Colonic mucosa (tissue), 4 donors: Measurements from ENCODE around the gene PRKCA. TPM values are rescaled to one million over a fixed set of nuclear protein-coding genes. Genes with fewer than 3 reads are reported as not detected.
A peak's percentile ranks its signal among the peaks of the same experiment; 100 is the strongest.

Source experiments
- DNase-seq: peaks from one replicate; pipeline ENCODE4 v3.0.0-alpha.2; 2020
- H3K27ac ChIP-seq: fragments of 200-600 bp; one replicate; pipeline ENCODE4 v1.8.0; 2021
- H3K27me3 ChIP-seq: fragments of 200-600 bp; one replicate; pipeline ENCODE4 v1.8.0; 2021
- H3K36me3 ChIP-seq: fragments of 200-600 bp; one replicate; pipeline ENCODE4 v1.8.0; 2021
- H3K4me1 ChIP-seq: fragments of 200-600 bp; one replicate; pipeline ENCODE4 v1.8.0; 2021; ENCODE audit warnings: mild to moderate bottlenecking
- H3K4me3 ChIP-seq: fragments of 200-600 bp; one replicate; pipeline ENCODE4 v1.8.0; 2021
- H3K9ac ChIP-seq, 2 donors: one replicate each; pipeline ENCODE4 v1.7.0; 2013; ENCODE audit warnings: control low read depth in 2 of 2, low read depth in 2 of 2, low read length in 2 of 2
- H3K9me3 ChIP-seq: fragments of 200-600 bp; one replicate; pipeline ENCODE4 v1.8.0; 2021
- CTCF ChIP-seq: fragments of 200-600 bp; IDR thresholded peaks from one replicate; pipeline ENCODE4 v1.8.0; 2022; ENCODE audit warnings: antibody characterized with exemption, mild to moderate bottlenecking
- intact Hi-C: fragments of 100-400 bp; cut with DNase I; formaldehyde crosslinking; loops from one replicate; pipeline ENCODE4 v1.14.1; 2022
- total RNA-seq, 2 donors: library from RNA; stranded (reverse); fragmentation: NEBNext Ultra II Directional in 1 of 2; extraction: Animal tissue kit (Norgen Biotek cat#: 25700) in 1 of 2; gene quantifications; one replicate each; pipeline ENCODE4 v1.2.1, GENCODE V29; 2021
- donor health status: healthy.
- donor health status: DM: no; HTN: no; CAD: no.
- donor health status: DM: no; HTN: no; CAD: no.

PRKCA gene
- total RNA-seq, 2 donors from 2014 or later = 40.0 to 41.8 TPM

DNA sequence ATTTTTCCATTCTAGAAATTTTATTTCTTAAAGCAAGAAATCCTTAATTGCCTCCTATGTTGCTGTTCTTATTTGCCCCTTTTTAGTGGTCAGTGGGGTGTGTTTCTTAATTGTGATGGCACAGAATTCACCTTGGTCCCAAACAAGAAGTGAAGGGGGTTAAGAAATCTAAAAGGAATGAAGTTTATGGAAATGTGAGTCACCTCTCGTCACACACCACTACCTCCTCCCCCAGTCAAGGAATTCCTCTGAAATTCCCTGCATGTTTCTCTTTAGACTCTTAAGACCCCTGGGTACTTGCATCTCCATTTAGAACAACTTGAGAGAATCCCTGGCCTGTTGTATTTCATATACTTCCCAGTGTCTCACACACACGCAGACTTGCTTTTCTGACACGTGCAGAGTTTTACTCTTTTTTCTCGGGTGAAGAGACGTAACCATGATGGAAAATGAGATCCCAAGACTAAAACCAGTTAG, 247.4 kb downstream of the PRKCA start:
- DNase-seq = no peak
- Histone ChIP-seq H3K4me1 (peaks cover 15% of the 10 kb centered on the region), H3K36me3 (no peaks in the 10 kb centered on the region), H3K9ac (no peak overlapping the region), H3K27ac (no peak overlapping the region), H3K9me3 (no peaks in the 10 kb centered on the region), H3K27me3 (no peaks in the 10 kb centered on the region), H3K4me3 (no peak overlapping the region)
- no peak for TF ChIP-seq CTCF
- intact Hi-C loops = no loop called here

DNA sequence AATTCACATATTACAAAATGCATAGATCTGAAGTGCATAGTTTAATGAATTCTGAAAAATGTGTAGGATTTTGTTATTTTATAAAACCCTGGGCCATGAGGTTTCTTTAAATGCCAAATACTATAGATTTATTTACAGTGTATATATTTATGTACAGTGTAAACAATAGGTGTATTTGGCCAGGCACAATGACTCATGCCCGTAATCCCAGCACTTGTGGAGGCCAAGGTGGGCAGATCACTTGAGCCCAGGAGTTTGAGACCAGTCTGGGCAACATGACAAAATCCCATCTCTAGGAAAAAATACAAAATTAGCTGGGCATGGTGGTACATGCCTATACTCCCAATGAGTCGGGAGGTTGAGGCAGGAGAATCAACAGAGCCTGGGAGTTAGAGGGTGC, 249.4 kb downstream of the PRKCA start:
- intact Hi-C loops = no loop called here
- no peak for TF ChIP-seq CTCF
- H3K9me3 ChIP-seq = no peaks in the 10 kb centered on the region
- H3K4me1 ChIP-seq = peaks cover 15% of the 10 kb centered on the region
- H3K4me3 ChIP-seq = no peak overlapping the region
- no peak for DNase-seq
- H3K36me3 ChIP-seq = no peaks in the 10 kb centered on the region
- H3K27ac ChIP-seq = peak overlapping the region; percentile 10
- no peaks in the 10 kb centered on the region for H3K27me3 ChIP-seq
- H3K9ac ChIP-seq = no peak overlapping the region

GRCh38 chr17:66552371-66552770, 250.0 kb downstream of the PRKCA start:
- Histone ChIP-seq H3K9me3 (no peaks in the 10 kb centered on the region), H3K4me1 (peaks cover 10% of the 10 kb centered on the region), H3K9ac (no peak overlapping the region), H3K36me3 (no peaks in the 10 kb centered on the region), H3K27ac (peak overlapping the region; percentile 10), H3K27me3 (no peaks in the 10 kb centered on the region), H3K4me3 (no peak overlapping the region)
- no peak for TF ChIP-seq CTCF
- DNase-seq = peak; percentile 44
- intact Hi-C loops = no loop called here

- Histone ChIP-seq H3K9me3 (no peaks in the 10 kb centered on the region), H3K27me3 (no peaks in the 10 kb centered on the region), H3K4me1 (no peaks in the 10 kb centered on the region), H3K9ac (no peak overlapping the region), H3K27ac (no peak overlapping the region), H3K36me3 (no peaks in the 10 kb centered on the region), H3K4me3 (no peak overlapping the region)
- TF ChIP-seq CTCF = no peak
- intact Hi-C loops = no loop called here
- no peak for DNase-seq
These were observed 253.2 kb downstream of the PRKCA start for GRCh38 chr17:66555605-66556004.

DNA sequence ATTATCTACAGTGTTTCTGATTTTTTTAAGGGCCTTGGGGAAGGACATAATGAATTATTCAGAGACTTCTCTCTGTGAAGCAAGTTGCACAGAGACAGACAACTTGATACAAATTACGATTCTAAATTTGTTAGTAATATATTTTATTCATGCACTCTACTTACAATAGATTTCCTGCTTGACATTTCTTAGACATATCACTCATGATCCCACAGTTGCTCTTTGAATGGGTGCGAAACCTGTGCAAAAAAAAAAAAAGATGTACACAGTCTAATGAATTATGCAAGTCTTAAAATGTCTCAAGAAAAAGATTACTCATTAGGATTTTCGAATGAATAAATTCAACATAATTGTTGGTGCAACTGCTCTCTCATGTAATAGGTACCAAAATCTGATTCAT, 254.8 kb downstream of the PRKCA start:
- Histone ChIP-seq H3K27me3 (no peaks in the 10 kb centered on the region), H3K36me3 (no peaks in the 10 kb centered on the region), H3K9ac (no peak overlapping the region), H3K4me1 (no peaks in the 10 kb centered on the region), H3K27ac (no peak overlapping the region), H3K4me3 (no peak overlapping the region), H3K9me3 (no peaks in the 10 kb centered on the region)
- TF ChIP-seq CTCF = no peak
- no peak for DNase-seq
- intact Hi-C loops = no loop called here

DNA sequence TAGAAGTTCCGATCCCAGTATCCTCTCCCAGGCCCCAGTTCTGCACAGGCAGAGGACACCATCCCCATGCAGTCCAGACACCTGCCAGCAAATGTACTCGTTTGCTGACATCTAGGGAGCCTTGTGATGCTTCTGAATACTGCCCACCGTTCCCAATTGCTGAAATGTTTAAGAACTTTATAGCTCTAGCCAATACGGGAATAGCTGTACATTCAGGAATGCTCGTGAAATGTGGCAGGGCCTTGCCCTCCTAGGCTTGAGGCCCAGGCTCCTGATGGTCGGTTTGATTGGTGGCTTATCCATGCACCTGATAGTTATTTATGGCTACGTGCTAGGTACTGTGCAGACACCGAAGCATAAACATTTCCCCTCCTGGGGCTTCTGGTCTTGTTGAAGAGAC, 255.5 kb downstream of the PRKCA start:
- no peak overlapping the region for H3K9ac ChIP-seq
- no peak for TF ChIP-seq CTCF

More for the DNA sequence above, 255.5 kb downstream of the PRKCA start:
- no peaks in the 10 kb centered on the region for H3K9me3 ChIP-seq
- intact Hi-C loops = no loop called here
- DNase-seq = no peak
- H3K27ac ChIP-seq = no peak overlapping the region
- no peaks in the 10 kb centered on the region for H3K36me3 ChIP-seq
- no peak overlapping the region for H3K4me3 ChIP-seq
- no peaks in the 10 kb centered on the region for H3K4me1 ChIP-seq
- no peaks in the 10 kb centered on the region for H3K27me3 ChIP-seq
